GM12801 (cell line): ENCODE measurements around the gene POLR1F.

Source experiments
- TF ChIP-seq, protein P1 (sequence below): IDR thresholded peaks from one replicate; pipeline ENCODE4 v1.5.1; 2011; ENCODE audit warnings: control low read depth; ENCODE audit not compliant: insufficient read length; ENCODE audit errors: extremely low read depth

POLR1F gene, protein sequence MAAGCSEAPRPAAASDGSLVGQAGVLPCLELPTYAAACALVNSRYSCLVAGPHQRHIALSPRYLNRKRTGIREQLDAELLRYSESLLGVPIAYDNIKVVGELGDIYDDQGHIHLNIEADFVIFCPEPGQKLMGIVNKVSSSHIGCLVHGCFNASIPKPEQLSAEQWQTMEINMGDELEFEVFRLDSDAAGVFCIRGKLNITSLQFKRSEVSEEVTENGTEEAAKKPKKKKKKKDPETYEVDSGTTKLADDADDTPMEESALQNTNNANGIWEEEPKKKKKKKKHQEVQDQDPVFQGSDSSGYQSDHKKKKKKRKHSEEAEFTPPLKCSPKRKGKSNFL

DNA sequence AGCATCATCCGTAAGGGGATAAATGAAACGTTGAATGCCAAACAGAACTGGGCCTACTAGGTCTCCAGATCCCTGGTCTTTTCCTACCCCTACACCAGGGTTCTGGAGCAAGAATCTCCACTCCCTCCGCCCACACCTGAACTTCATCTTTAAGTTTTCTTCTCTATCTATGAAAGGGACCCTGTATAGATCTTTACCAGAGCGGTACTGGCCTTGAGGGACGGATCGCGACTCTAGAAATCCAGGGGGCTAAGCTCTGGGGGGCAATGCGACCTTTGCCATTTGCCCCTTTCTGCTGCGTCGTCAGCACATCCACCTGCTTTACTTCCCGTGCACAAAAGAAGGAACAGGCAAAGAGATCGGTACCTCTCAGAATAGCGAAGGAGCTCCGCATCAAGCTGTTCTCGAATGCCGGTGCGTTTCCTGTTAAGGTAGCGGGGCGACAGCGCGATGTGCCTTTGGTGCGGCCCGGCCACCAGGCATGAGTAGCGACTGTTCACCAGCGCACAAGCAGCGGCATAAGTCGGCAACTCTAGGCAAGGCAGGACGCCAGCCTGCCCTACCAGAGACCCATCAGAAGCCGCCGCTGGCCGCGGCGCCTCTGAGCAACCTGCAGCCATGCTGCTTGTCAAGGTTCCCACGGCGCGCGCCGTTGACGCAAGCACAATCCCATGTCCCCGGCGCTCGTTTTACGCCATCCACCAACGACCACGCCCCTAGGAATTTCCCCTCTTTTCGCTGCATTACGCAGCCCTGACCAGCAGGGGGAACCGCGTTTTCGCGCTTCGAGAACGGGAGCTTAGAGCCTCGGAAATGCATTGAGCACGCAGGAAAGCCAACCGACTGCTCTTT is at the start of gene POLR1F:
Gene POLR1F, minus strand, starts transcription at position 641 of the 852 bp plus-strand sequence. Its CDS starts 21 bp downstream, at position 620.
- TF ChIP-seq, protein P1, sequence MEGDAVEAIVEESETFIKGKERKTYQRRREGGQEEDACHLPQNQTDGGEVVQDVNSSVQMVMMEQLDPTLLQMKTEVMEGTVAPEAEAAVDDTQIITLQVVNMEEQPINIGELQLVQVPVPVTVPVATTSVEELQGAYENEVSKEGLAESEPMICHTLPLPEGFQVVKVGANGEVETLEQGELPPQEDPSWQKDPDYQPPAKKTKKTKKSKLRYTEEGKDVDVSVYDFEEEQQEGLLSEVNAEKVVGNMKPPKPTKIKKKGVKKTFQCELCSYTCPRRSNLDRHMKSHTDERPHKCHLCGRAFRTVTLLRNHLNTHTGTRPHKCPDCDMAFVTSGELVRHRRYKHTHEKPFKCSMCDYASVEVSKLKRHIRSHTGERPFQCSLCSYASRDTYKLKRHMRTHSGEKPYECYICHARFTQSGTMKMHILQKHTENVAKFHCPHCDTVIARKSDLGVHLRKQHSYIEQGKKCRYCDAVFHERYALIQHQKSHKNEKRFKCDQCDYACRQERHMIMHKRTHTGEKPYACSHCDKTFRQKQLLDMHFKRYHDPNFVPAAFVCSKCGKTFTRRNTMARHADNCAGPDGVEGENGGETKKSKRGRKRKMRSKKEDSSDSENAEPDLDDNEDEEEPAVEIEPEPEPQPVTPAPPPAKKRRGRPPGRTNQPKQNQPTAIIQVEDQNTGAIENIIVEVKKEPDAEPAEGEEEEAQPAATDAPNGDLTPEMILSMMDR = peak; percentile 80

DNA sequence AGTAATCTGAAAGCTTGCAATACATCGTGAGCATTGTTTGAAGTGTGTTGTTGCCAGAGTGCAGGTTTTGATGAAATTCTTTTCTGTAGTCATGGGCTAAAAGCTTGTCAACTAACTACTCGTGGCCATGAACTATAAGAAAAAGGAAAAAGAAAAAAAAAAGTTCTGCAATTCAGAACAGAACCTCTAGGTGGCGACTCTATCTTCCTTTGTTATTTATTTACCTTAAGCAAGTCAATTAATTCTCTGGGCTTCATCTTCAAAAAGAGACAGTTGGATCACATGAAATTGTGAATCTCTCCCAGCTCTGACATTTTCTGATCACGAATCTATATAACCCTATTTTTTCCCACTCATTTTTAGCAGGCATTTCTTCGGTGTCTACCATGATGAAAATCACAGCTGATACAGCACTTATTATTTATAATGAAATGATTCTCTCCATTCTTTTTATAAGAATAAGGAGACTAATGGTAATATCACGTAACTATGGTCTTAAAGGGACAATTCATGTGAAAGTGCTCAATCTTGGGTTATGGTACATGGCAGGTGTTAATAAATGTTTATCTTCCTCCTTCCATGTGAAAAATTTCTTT is 45.8 kb upstream of the POLR1F start:
- TF ChIP-seq, protein P1 = no peak

DNA sequence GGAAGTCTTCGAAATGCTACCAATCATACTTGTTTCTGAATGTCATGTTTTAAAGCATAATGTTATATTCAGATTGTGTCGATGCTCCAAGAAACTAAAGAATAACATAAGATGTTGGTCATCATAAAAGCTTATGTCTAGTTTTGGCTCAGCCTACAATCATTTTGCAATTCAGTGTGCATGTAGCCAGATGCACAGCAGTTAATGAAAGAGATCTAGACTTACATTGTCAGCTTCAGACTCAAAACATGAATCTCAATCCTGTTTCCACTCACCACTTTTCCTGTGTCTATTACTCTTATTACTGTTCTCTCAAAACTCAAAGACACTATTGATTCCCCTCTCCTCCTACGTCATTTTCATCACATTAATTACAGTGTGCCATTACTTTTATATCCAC is 43.2 kb upstream of the POLR1F start:
- TF ChIP-seq, protein P1 = no peak

DNA sequence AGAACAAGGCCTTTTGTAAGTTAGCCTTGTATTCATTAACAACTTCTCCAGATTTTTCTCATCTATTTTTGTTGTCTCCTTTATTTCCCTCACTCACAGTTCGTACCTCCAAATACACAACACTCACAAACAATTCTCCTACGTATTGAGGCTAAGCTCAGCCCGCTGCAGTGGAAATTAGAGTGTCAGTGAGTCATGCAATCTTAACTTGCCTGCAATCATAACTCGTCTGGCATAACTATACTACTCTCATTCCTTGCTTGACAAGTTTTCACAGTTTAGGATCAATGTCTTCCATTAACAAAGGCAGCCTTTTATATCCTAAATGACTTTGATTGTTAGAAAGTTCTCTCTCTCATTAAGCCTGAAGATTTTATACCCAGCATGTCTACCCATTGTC is 40.8 kb upstream of the POLR1F start:
- TF ChIP-seq, protein P1 = no peak

DNA sequence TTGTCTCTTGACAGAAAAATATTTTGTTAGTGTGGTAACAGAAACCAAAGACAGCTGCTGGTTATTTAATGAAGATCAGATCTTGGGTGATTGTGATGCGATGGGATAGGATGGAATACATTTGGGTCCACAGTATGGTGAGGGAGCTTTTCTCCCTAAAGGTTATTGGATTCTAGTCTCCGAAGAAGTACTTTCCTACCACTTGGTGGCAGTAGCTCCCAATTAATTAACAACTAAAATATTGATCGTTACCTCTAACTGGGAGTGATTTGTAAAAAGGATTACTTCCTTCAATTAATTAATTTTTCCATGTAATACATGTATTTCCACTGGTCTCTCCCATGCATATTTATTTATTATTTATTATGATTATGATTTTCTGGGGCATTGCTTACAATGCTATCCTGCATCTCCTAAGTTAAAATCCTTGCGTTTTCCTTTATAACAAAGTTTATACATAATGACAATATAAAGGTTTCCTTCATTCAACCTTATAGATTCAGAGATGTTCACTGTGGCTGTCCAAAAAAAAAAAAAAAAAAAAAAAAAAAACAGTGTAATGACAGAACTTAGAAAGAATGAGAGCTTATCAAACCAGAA is 39.0 kb upstream of the POLR1F start:
- TF ChIP-seq, protein P1 = no peak

DNA sequence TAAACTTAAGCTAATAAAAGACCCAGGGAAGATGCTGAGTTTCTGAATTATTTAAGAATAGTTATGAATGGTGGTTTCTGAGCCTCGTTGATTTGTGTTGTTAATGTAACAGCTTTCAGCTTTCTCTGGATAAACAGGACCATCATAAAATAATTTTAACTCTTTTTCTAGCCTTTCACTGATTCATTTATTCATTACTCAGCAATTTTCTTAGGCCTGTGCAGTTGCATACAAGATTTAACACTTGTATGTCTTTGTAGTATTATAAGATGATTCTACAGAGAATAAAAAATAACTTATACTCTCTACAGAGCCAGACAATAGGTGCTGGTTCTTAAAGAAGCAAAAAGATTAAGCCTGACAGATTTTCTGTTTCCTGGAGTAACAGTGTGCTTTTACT is 35.2 kb upstream of the POLR1F start:
- TF ChIP-seq, protein P1 = no peak

DNA sequence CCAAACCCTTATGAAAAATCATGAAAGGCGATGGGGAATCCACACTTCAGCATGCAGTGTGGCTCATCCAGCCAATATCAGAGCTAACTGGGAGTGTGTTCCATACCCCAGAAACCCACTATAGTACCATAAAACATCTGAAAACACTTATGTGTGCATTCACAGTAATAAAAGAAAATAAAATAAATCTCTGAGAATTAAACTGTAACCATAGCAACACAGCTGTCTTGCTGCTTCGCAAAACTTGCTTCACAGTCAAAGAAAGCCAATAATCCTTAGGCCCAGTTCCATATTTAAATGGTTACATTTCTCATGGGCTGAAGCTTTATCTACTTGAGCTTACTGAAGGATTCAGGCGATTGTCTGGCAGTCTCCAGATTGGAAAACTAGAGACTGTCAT is 19.9 kb upstream of the POLR1F start:
- TF ChIP-seq, protein P1 = no peak
